Upper lobe of left lung (tissue), 6 donors: ENCODE results near the gene DIAPH1. TPM values are rescaled to one million over a fixed set of nuclear protein-coding genes. Genes with fewer than 3 reads are reported as not detected.

Experiments used
- ATAC-seq, 2 donors: fragments of 200-7000 bp; cut with Tn5 transposase; one replicate each; pipeline ENCODE4 v1.9.1; 2022; ENCODE audit warnings: mild to moderate bottlenecking in 2 of 2, moderate library complexity in 2 of 2; ENCODE audit not compliant: low FRiP score in 2 of 2
- DNase-seq, 2 donors: peaks; one replicate each; pipeline ENCODE4 v3.0.0-alpha.2; 2019 to 2020
- H3K27ac ChIP-seq, 4 donors: fragments of 200-600 bp; sonication (generic); one replicate each; pipeline ENCODE4 v1.5.1; 2016 to 2019
- H3K27me3 ChIP-seq, 4 donors: fragments of 200-600 bp; sonication (generic); one replicate each; pipeline ENCODE4 v1.5.1; 2017 to 2019
- H3K36me3 ChIP-seq, 4 donors: fragments of 200-600 bp; sonication (generic); one replicate each; pipeline ENCODE4 v1.5.1; 2016 to 2019
- H3K4me1 ChIP-seq, 4 donors: fragments of 200-600 bp; sonication (generic); one replicate each; pipeline ENCODE4 v1.5.1; 2018 to 2019
- H3K4me3 ChIP-seq, 4 donors: fragments of 200-600 bp; sonication (generic); one replicate each; pipeline ENCODE4 v1.5.1; 2017 to 2019; ENCODE audit warnings: mild to moderate bottlenecking in 2 of 4, moderate library complexity in 1 of 4
- H3K9me3 ChIP-seq, 4 donors: fragments of 200-600 bp; sonication (generic); one replicate each; pipeline ENCODE4 v1.5.1; 2018 to 2019
- CTCF ChIP-seq, 6 experiments: fragments of 450-650 bp in 4 of 6; fragments of 200-600 bp in 2 of 6; sonication (generic) in 2 of 6; IDR thresholded peaks; one replicate each; pipeline ENCODE4 v1.5.1; 2016 to 2019; ENCODE audit warnings: antibody characterized with exemption in 6 of 6
- EP300 ChIP-seq, 4 donors: sonication (generic); formaldehyde crosslinking; IDR thresholded peaks; one replicate each; pipeline ENCODE4 v1.5.1; 2017; ENCODE audit warnings: antibody characterized with exemption in 4 of 4, control low read depth in 2 of 4
- POLR2A ChIP-seq, 4 donors: fragments of 450-650 bp; IDR thresholded peaks; one replicate each; pipeline ENCODE4 v1.5.1; 2016 to 2017; ENCODE audit warnings: antibody characterized with exemption in 4 of 4, mild to moderate bottlenecking in 2 of 4
- POLR2AphosphoS5 ChIP-seq, 2 donors: sonication (generic); formaldehyde crosslinking; IDR thresholded peaks; one replicate each; pipeline ENCODE4 v1.5.1; 2017; ENCODE audit warnings: antibody characterized with exemption in 2 of 2
- WGBS, 2 donors: methylation state at CpG; one replicate each; pipeline ENCODE4 v1.1.5; 2017 to 2018; 5-methylcytosine and 5-hydroxymethylcytosine counted together
- total RNA-seq, 6 donors: library from RNA; depleted of rRNA in 4 of 6; stranded (reverse); fragments of >200 nt in 4 of 6; gene quantifications; one replicate each; pipeline versions ENCODE4 v1.1.0 to v1.2.1, GENCODE V29; 2016 to 2021
- donor health status: DM: no; HTN: no; CAD: no; lungs with moderate emphysema.
- donor health status: DM: no; HTN: yes; CAD: no; lungs with severe emphysema.

Gene DIAPH1
- total RNA-seq, 6 donors from 2014 or later = 96.4 to 175 (median 133) TPM

GRCh38 chr5:141503681-141504080 lies 115.1 kb downstream of the DIAPH1 start:
- H3K4me3 ChIP-seq = no peak overlapping the region
- DNase-seq (no peak), ATAC-seq (no peak)
- peaks cover 7 to 15% (median 9%) of the 10 kb centered on the region in 4 donors for H3K4me1 ChIP-seq
- no peaks in the 10 kb centered on the region for H3K27me3 ChIP-seq
- no peaks in the 10 kb centered on the region for H3K9me3 ChIP-seq
- no peak overlapping the region for H3K27ac ChIP-seq
- WGBS, 2 donors = 90 to 95% methylated on average over 2 of the region's 2 CpGs
- H3K36me3 ChIP-seq = peaks cover 0 to 34% (median 0%) of the 10 kb centered on the region in 4 donors
- TF ChIP-seq EP300 (IDR thresholded peaks at IDR 0.05) = no peak
- TF ChIP-seq POLR2AphosphoS5 (IDR thresholded peaks at IDR 0.05) = no peak
- no peak for TF ChIP-seq POLR2A (IDR thresholded peaks at IDR 0.05)
- TF ChIP-seq CTCF (IDR thresholded peaks at IDR 0.05) = no peak

DNA sequence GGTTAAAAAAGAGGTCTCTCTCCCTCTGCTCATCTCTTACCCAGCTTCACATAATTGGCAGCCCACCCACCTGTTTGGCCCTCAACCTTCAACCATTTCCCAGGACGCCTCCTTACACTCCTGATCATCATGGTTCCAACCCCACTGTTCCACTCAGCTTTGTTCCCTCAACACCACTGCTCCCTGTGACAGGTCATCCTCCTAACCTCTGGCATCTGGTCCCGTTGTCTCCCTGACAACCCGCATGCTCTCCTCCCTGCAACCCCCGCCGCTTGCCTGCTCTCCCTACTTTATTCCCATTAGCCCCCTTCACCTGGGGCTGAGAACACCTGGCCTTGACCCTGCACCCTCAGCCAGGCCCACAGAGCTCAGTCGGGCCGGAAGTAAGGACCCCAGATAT lies 117.0 kb downstream of the DIAPH1 start:
- DNase-seq (no peak), ATAC-seq (no peak)
- 77 to 91% methylated on average over 7 of the region's 7 CpGs for WGBS, 2 donors
- Histone ChIP-seq H3K27me3 (no peaks in the 10 kb centered on the region), H3K9me3 (no peaks in the 10 kb centered on the region), H3K27ac (no peak overlapping the region), H3K4me1 (peaks cover 0 to 1% (median under 1%) of the 10 kb centered on the region in 4 donors), H3K36me3 (peaks cover 0 to 34% (median 0%) of the 10 kb centered on the region in 4 donors), H3K4me3 (no peak overlapping the region)
- TF ChIP-seq POLR2AphosphoS5 (IDR thresholded peaks at IDR 0.05) (no peak), CTCF (IDR thresholded peaks at IDR 0.05) (no peak), EP300 (IDR thresholded peaks at IDR 0.05) (no peak), POLR2A (IDR thresholded peaks at IDR 0.05) (no peak)

- ATAC-seq = no peak
- Histone ChIP-seq H3K36me3 (peaks cover 0 to 20% (median under 1%) of the 10 kb centered on the region in 4 donors), H3K27ac (peak overlapping the region in 1 of 4 donors; percentile 71), H3K4me1 (peaks cover 18 to 28% (median 22%) of the 10 kb centered on the region in 4 donors), H3K27me3 (peaks cover 0 to 13% (median 3%) of the 10 kb centered on the region in 4 donors), H3K9me3 (no peaks in the 10 kb centered on the region), H3K4me3 (no peak overlapping the region)
- WGBS, 2 donors = 80 to 81% methylated on average over 4 of the region's 4 CpGs
- no peak for DNase-seq
- no peak for TF ChIP-seq EP300 (IDR thresholded peaks at IDR 0.05)
- no peak for TF ChIP-seq CTCF (IDR thresholded peaks at IDR 0.05)
- no peak for TF ChIP-seq POLR2AphosphoS5 (IDR thresholded peaks at IDR 0.05)
- no peak for TF ChIP-seq POLR2A (IDR thresholded peaks at IDR 0.05)
Observed at GRCh38 chr5:141496038-141496437, 122.8 kb downstream of the DIAPH1 start.

DNA sequence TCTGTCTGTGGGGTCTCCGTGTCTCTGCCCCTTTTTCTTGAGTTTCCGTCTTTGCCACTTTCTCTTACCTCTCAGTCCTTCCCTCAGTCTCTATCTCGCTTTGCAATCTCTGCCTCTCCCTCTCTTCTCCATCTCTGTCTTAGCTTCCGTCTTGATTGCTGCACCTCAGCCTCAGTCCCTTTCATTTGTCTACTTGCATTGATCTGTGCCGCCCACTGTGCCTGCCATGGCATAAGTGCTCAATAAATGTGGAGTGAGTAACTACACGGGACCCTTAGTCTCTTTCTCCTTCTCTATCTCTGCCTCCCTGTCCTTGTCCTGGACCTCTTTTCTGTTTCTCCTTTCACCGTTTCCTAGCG lies 123.4 kb downstream of the DIAPH1 start:
- Histone ChIP-seq H3K9me3 (no peaks in the 10 kb centered on the region), H3K27ac (peak overlapping the region in 3 of 4 donors; percentile 11 to 71 (median 48)), H3K4me3 (no peak overlapping the region), H3K36me3 (peaks cover 0 to 20% (median 5%) of the 10 kb centered on the region in 4 donors), H3K4me1 (peaks cover 18 to 28% (median 23%) of the 10 kb centered on the region in 4 donors), H3K27me3 (peaks cover 0 to 17% (median 3%) of the 10 kb centered on the region in 4 donors)
- WGBS, 2 donors = 80 to 87% methylated on average over 8 of the region's 8 CpGs
- ATAC-seq = no peak
- TF ChIP-seq EP300 (IDR thresholded peaks at IDR 0.05) = no peak
- TF ChIP-seq POLR2AphosphoS5 (IDR thresholded peaks at IDR 0.05) = no peak
- TF ChIP-seq CTCF (IDR thresholded peaks at IDR 0.05) = no peak
- DNase-seq = no peak
